K562 (cell line): ENCODE data around the gene GGT5. TPM values are rescaled to one million over a fixed set of nuclear protein-coding genes. Genes with fewer than 3 reads are reported as not detected.

Experiments used
- ATAC-seq: fragments of 200-7000 bp; cut with Tn5 transposase; 3 replicates; pipeline ENCODE4 v1.9.1; 2020; ENCODE audit warnings: moderate library complexity
- BruUV-seq: library from RNA; stranded (reverse); fragments of 400-500 nt; replicated peaks from 2 replicates; lab custom pipeline; 2021; lab: Mats Ljungman, UMichigan
- CTCF ChIA-PET: fragments of 300-600 bp; formaldehyde crosslinking; extraction: SDS; loops from one replicate; lab custom pipeline; 2021; ENCODE audit warnings: low intra/inter-chr PET ratio; lab: Yijun Ruan, JAX
- POLR2A ChIA-PET: fragments of 300-600, 350-650 bp; sonication (Branson Sonifier 250); formaldehyde crosslinking; extraction: SDS; loops from one replicate; lab custom pipeline; 2021; ENCODE audit warnings: antibody characterized with exemption, inconsistent platforms; lab: Yijun Ruan, JAX
- DNase-seq, 4 experiments: peaks; one replicate each; pipeline versions ENCODE4 v3.0.0 to v3.0.0-alpha.2; 2011 to 2018; ENCODE audit warnings: low spot score in 3 of 4, mixed read lengths in 3 of 4; ENCODE audit errors: extremely low read depth in 1 of 4
- FAIRE-seq: peaks from 2 replicates; lab custom pipeline; 2011; peaks lifted over from hg19 to GRCh38; lab: Jason Lieb, UNC
- H2AFZ ChIP-seq: 2 replicates; pipeline ENCODE4 v1.6.0; 2011; ENCODE audit warnings: low read depth, low read length, control low read depth, inconsistent platforms
- H3K27ac ChIP-seq: fragments of 200-600 bp; 3 replicates; pipeline ENCODE4 v1.8.0; 2011; ENCODE audit warnings: low read depth, mild to moderate bottlenecking, control low read depth, inconsistent platforms, low read length, moderate library complexity, mixed read lengths; ENCODE audit errors: extremely low read depth
- H3K27me3 ChIP-seq, 2 experiments: fragments of 300-600 bp in 1 of 2; 2 replicates in 1 of 2; 3 replicates in 1 of 2; pipeline versions ENCODE4 v1.6.0 to v1.8.0; 2011; ENCODE audit warnings: inconsistent platforms in 2 of 2, low read length in 2 of 2, mild to moderate bottlenecking in 1 of 2, mixed read lengths in 1 of 2, moderate library complexity in 1 of 2; ENCODE audit not compliant: control insufficient read depth in 2 of 2, insufficient read depth in 2 of 2
- H3K36me3 ChIP-seq: fragments of 300-600 bp; 3 replicates; pipeline ENCODE4 v1.8.0; 2011; ENCODE audit warnings: mild to moderate bottlenecking, low read length, inconsistent platforms; ENCODE audit not compliant: control insufficient read depth, insufficient read depth
- H3K4me1 ChIP-seq, 2 experiments: fragments of 200-600 bp in 1 of 2; replicated peaks in 1 of 2; 2 replicates in 1 of 2; 3 replicates in 1 of 2; pipeline versions ENCODE4 v1.5.1 to v1.8.0; 2011; ENCODE audit warnings: inconsistent platforms in 2 of 2, low read length in 2 of 2, mild to moderate bottlenecking in 1 of 2, mixed read lengths in 1 of 2, moderate library complexity in 1 of 2; ENCODE audit not compliant: control insufficient read depth in 2 of 2, insufficient read depth in 2 of 2
- H3K4me2 ChIP-seq: 2 replicates; pipeline ENCODE4 v1.6.1; 2011; ENCODE audit warnings: low read length, control low read depth, inconsistent platforms, mixed read lengths; ENCODE audit not compliant: insufficient read depth
- H3K4me3 ChIP-seq: fragments of 200-600 bp; sonication (generic), shearing (Covaris generic); 2 replicates; pipeline ENCODE4 v1.5.1; 2016; ENCODE audit warnings: control low read depth, inconsistent platforms
- H3K79me2 ChIP-seq: fragments of 200-600 bp; 3 replicates; pipeline ENCODE4 v1.8.0; 2011; ENCODE audit warnings: low read length, inconsistent platforms; ENCODE audit not compliant: control insufficient read depth, insufficient read depth
- H3K9ac ChIP-seq, 2 experiments: 2 replicates each; pipeline versions ENCODE4 v1.6.0 to v1.6.1; 2011; ENCODE audit warnings: low read depth in 2 of 2, low read length in 2 of 2, control low read depth in 1 of 2, inconsistent platforms in 1 of 2, mild to moderate bottlenecking in 1 of 2, mixed read lengths in 1 of 2; ENCODE audit not compliant: insufficient read depth in 1 of 2
- H3K9me1 ChIP-seq: one replicate; pipeline ENCODE4 v1.6.0; 2011; ENCODE audit warnings: inconsistent platforms, mild to moderate bottlenecking, low read length, moderate library complexity; ENCODE audit not compliant: control insufficient read depth, insufficient read depth
- H3K9me3 ChIP-seq: replicated peaks from 2 replicates; pipeline ENCODE4 v1.5.1; 2011; ENCODE audit warnings: low read depth, low read length, inconsistent platforms; ENCODE audit not compliant: control insufficient read depth, insufficient read depth
- H4K20me1 ChIP-seq: replicated peaks from 2 replicates; pipeline ENCODE4 v1.6.1; 2011; ENCODE audit warnings: low read length, inconsistent platforms, mixed read lengths; ENCODE audit not compliant: control insufficient read depth, insufficient read depth
- DPF2 ChIP-seq: fragments of 450-650 bp; IDR thresholded peaks from 2 replicates; pipeline ENCODE4 v1.6.1; 2016
- HNRNPH1 ChIP-seq: fragments of 200-400 bp; formaldehyde crosslinking; optimal IDR thresholded peaks from 2 replicates; pipeline ENCODE3; 2017; ENCODE audit warnings: low read depth, mild to moderate bottlenecking, low read length, moderate library complexity
- SMARCB1 ChIP-seq: IDR thresholded peaks from 2 replicates; pipeline ENCODE4 v1.6.1; 2011; ENCODE audit warnings: improper control_type of control experiment, low read depth; ENCODE audit not compliant: insufficient read length
- SNRNP70 ChIP-seq: fragments of 200-400 bp; formaldehyde crosslinking; optimal IDR thresholded peaks from 2 replicates; pipeline ENCODE3; 2017; ENCODE audit warnings: low read depth, low read length
- WGBS: fragments of 100-300 bp; shearing (Covaris generic); methylation state at CpG from one replicate; pipeline ENCODE4 v1.1.6; 2016; ENCODE audit warnings: low coverage, mixed read lengths; ENCODE audit not compliant: insufficient coverage; ENCODE audit errors: missing lambda C conversion rate; 5-methylcytosine and 5-hydroxymethylcytosine counted together
- in situ Hi-C: fragments of 300-500 bp; cut with MboI; formaldehyde crosslinking; loops from 4 replicates; pipeline ENCODE4 v1.15.0; 2018; ENCODE audit warnings: inconsistent platforms, mixed read lengths
- intact Hi-C: fragments of 100-400 bp; cut with micrococcal nuclease; formaldehyde crosslinking; loops from 2 replicates; pipeline ENCODE4 v1.14.2; 2022
- polyA plus RNA-seq, 8 experiments: library from polyadenylated mRNA; depleted of rRNA in 4 of 8; stranded (reverse) in 5 of 8; unstranded in 3 of 8; fragments of >200 nt; fragmentation: Nextera tagmentation in 2 of 8; fragmentation: Illumina TruSeq in 1 of 8; extraction: Ambion mirVana in 2 of 8; extraction: Trizol in 1 of 8; gene quantifications; 2 replicates each; pipeline versions ENCODE4 v1.2.1 to v1.2.3, GENCODE V29; 2011 to 2014; ENCODE audit warnings: inconsistent platforms in 1 of 8, missing spikeins in 1 of 8
- total RNA-seq, 7 experiments: library from RNA; depleted of rRNA in 6 of 7; stranded (reverse); fragments of >200 nt in 6 of 7; fragmentation: Illumina TruSeq in 2 of 7; extraction: Trizol in 2 of 7; gene quantifications; 2 replicates each; pipeline versions ENCODE4 v1.2.1 to v1.2.3, GENCODE V29; 2011 to 2021; ENCODE audit warnings: low replicate concordance in 1 of 7
- TF ChIP-seq, protein P1 (sequence below): sonication (generic); formaldehyde crosslinking; IDR thresholded peaks from 2 replicates; pipeline ENCODE4 v1.8.1; 2023; ENCODE audit warnings: mild to moderate bottlenecking, missing genetic modification reagents

Gene GGT5
- total and polyA plus RNA-seq, 9 of the 15 experiments (the other 6 are each of a cell fraction or from before 2014, with no cell fraction given), result 0.07 to 0.69 (median 0.18) TPM; not detected in 4

DNA sequence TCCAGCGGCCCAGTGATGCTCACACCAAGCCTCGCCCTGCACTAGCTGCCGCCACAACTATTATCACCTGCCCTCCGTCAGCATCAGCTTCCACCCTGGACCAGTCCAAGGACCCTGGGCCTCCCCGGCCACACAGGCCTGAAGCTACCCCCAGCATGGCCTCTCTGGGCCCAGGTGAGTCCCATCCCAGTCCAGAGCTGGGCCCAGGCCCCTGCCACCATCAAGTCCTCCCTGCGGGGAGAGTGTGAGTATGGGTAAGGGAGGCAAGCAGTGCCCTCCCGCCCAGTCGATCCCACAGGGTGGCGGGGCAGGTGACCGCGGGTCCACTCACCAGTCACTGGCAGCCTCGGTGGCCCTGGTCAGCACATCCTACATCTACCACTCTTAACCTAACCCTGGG, 73.1 kb downstream of the GGT5 start:
- Histone ChIP-seq H2AFZ (no peak overlapping the region), H3K4me1 (peaks cover 0 to 10% of the 10 kb centered on the region in 2 experiments; a peak in 2 of 5 replicates), H3K9me3 (no peaks in the 10 kb centered on the region), H3K9ac (no peak overlapping the region), H3K27me3 (no peaks in the 10 kb centered on the region), H3K36me3 (peaks cover 48% of the 10 kb centered on the region; the same call in 2 of the 3 replicates), H3K27ac (no peak overlapping the region), H3K4me3 (no peak overlapping the region), H3K4me2 (no peak overlapping the region), H3K9me1 (no peaks in the 10 kb centered on the region), H3K79me2 (no peaks in the 10 kb centered on the region), H4K20me1 (peaks cover 6% of the 10 kb centered on the region; the same call in 1 of the 2 replicates)
- ChIA-PET POLR2A (no interaction called here), CTCF (no interaction called here)
- ATAC-seq (no peak), DNase-seq (no peak), FAIRE-seq (no peak)
- WGBS, result 90% methylated on average over 5 of the region's 12 CpGs
- TF ChIP-seq, protein P1, sequence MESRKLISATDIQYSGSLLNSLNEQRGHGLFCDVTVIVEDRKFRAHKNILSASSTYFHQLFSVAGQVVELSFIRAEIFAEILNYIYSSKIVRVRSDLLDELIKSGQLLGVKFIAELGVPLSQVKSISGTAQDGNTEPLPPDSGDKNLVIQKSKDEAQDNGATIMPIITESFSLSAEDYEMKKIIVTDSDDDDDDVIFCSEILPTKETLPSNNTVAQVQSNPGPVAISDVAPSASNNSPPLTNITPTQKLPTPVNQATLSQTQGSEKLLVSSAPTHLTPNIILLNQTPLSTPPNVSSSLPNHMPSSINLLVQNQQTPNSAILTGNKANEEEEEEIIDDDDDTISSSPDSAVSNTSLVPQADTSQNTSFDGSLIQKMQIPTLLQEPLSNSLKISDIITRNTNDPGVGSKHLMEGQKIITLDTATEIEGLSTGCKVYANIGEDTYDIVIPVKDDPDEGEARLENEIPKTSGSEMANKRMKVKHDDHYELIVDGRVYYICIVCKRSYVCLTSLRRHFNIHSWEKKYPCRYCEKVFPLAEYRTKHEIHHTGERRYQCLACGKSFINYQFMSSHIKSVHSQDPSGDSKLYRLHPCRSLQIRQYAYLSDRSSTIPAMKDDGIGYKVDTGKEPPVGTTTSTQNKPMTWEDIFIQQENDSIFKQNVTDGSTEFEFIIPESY (CRISPR knock-in tag), result no peak
- TF ChIP-seq HNRNPH1, result no peak
- no peak for TF ChIP-seq SNRNP70
- TF ChIP-seq DPF2, result no peak
- TF ChIP-seq SMARCB1, result no peak
- no TSS peak for BruUV-seq
- in situ Hi-C loops (loop anchor here (10.0 kb wide), 1 partner anchor 217 kb away; no protein-coding TSS in a partner anchor), intact Hi-C loops (no loop called here)
